ENCODE data around the gene ST13.
A peak's percentile ranks its signal among the peaks of the same experiment; 100 is the strongest.
"Not testable (repeated sequence)": the region's sequence is repeated elsewhere in the genome, so short reads cannot be mapped to it uniquely, and the experiment has no call there.

The ST13 gene

GRCh38 chr22:40834619-40835018, 21.8 kb downstream of the ST13 start:
- DNase-seq = no peak

GRCh38 chr22:40829131-40829530, 27.3 kb downstream of the ST13 start:
- DNase-seq = no peak

GRCh38 chr22:40826984-40827741, 29.3 kb downstream of the ST13 start:
- DNase-seq = no peak

- not testable (repeated sequence) for DNase-seq
Observed at GRCh38 chr22:40826292-40826691, 30.1 kb downstream of the ST13 start.

GRCh38 chr22:40823426-40823825, 33.0 kb downstream of the ST13 start:
- DNase-seq = no peak

GRCh38 chr22:40819599-40820140, 36.8 kb downstream of the ST13 start:
- peak in 1 of 2 donors; percentile 18 for DNase-seq

GRCh38 chr22:40818747-40819598, 37.5 kb downstream of the ST13 start, which contains the start of gene SLC25A17:
Gene SLC25A17 (minus strand): TSS chr22:40819346. CDS start chr22:40819248, 98 bp downstream.
- DNase-seq = peak; percentile 75 to 79

- no peak for DNase-seq
Observed at GRCh38 chr22:40818192-40818746, 38.2 kb downstream of the ST13 start.

GRCh38 chr22:40817737-40818136, 38.7 kb downstream of the ST13 start:
- no peak for DNase-seq

- DNase-seq = no peak
Observed at GRCh38 chr22:40813912-40814315, 42.5 kb downstream of the ST13 start.

GRCh38 chr22:40808018-40808841, 48.2 kb downstream of the ST13 start:
- peak in 1 of 2 donors; percentile 23 for DNase-seq

GRCh38 chr22:40806711-40807110, 49.7 kb downstream of the ST13 start:
- DNase-seq = no peak

GRCh38 chr22:40805699-40806203, 50.7 kb downstream of the ST13 start:
- DNase-seq = no peak

GRCh38 chr22:40805239-40805638, 51.2 kb downstream of the ST13 start:
- DNase-seq = no peak

GRCh38 chr22:40803321-40803720, 53.1 kb downstream of the ST13 start:
- DNase-seq = no peak

GRCh38 chr22:40799008-40799407, 57.4 kb downstream of the ST13 start:
- DNase-seq = no peak

- no peak for DNase-seq
Observed at GRCh38 chr22:40797427-40797826, 59.0 kb downstream of the ST13 start.

GRCh38 chr22:40792451-40792850, 64.0 kb downstream of the ST13 start:
- peak in 1 of 2 donors; percentile 4 for DNase-seq

GRCh38 chr22:40791241-40791640, 65.2 kb downstream of the ST13 start:
- DNase-seq = no peak

- no peak for DNase-seq
Observed at GRCh38 chr22:40789131-40789530, 67.3 kb downstream of the ST13 start.

- no peak for DNase-seq
Observed at GRCh38 chr22:40782521-40782920, 73.9 kb downstream of the ST13 start.

- DNase-seq = not testable (repeated sequence)
Observed at GRCh38 chr22:40781749-40782148, 74.7 kb downstream of the ST13 start.

All from inflammatory macrophage treated with lipopolysaccharide for 1 hour (primary cell).